T-helper 17 cell (primary cell): ENCODE data around the gene SHKBP1. TPM values are rescaled to one million over a fixed set of nuclear protein-coding genes. Genes with fewer than 3 reads are reported as not detected.
"Not testable (repeated sequence)": the region's sequence is repeated elsewhere in the genome, so short reads cannot be mapped to it uniquely, and the experiment has no call there.

Experiments
- ATAC-seq: fragments of 150-1000 bp; cut with Tn5 transposase; 2 replicates; pipeline ENCODE4 v1.10.0; 2021; ENCODE audit warnings: mild to moderate bottlenecking, moderate library complexity
- DNase-seq, 3 donors: peaks; one replicate each; pipeline versions ENCODE4 v3.0.0 to v3.0.0-alpha.2; 2020 to 2021
- H3K9me3 ChIP-seq: one replicate; pipeline ENCODE4 v1.7.0; 2013; ENCODE audit warnings: low read length, mild to moderate bottlenecking; ENCODE audit not compliant: control insufficient read depth, poor library complexity, severe bottlenecking
- H3K27ac Mint-ChIP-seq: one replicate; pipeline ENCODE4 v1.8.0; 2022; ENCODE audit warnings: mild to moderate bottlenecking, moderate library complexity, mixed read lengths
- H3K27me3 Mint-ChIP-seq: one replicate; pipeline ENCODE4 v1.8.0; 2022; ENCODE audit warnings: mixed read lengths
- H3K36me3 Mint-ChIP-seq: one replicate; pipeline ENCODE4 v1.8.0; 2022; ENCODE audit warnings: low read depth, mixed read lengths
- H3K4me1 Mint-ChIP-seq: one replicate; pipeline ENCODE4 v1.8.0; 2022; ENCODE audit warnings: mild to moderate bottlenecking, mixed read lengths
- H3K4me3 Mint-ChIP-seq: one replicate; pipeline ENCODE4 v1.8.0; 2022; ENCODE audit warnings: mild to moderate bottlenecking, moderate library complexity, mixed read lengths
- total RNA-seq, 4 donors: library from RNA in 2 of 4; stranded (reverse) in 2 of 4; gene quantifications; one replicate each; pipeline ENCODE4 v1.2.3 and lab custom pipeline; 2022 to 2026

Gene SHKBP1
- total RNA-seq, 2 donors from 2014 or later, result 124 to 141 TPM

- peaks cover 33% of the 10 kb centered on the region for H3K27me3 Mint-ChIP-seq
- not testable (repeated sequence) for H3K27ac Mint-ChIP-seq, DNase-seq, H3K4me1 Mint-ChIP-seq, H3K36me3 Mint-ChIP-seq, H3K9me3 ChIP-seq, H3K4me3 Mint-ChIP-seq, ATAC-seq
Observed at GRCh38 chr19:40546153-40546841, 30.4 kb upstream of the SHKBP1 start.

GRCh38 chr19:40547190-40547589 lies 29.5 kb upstream of the SHKBP1 start:
- not testable (repeated sequence) for H3K27ac Mint-ChIP-seq, H3K4me1 Mint-ChIP-seq, DNase-seq, H3K4me3 Mint-ChIP-seq, ATAC-seq, H3K9me3 ChIP-seq, H3K36me3 Mint-ChIP-seq
- peaks cover 34% of the 10 kb centered on the region for H3K27me3 Mint-ChIP-seq

- Mint-ChIP-seq H3K4me3 (no peak overlapping the region), H3K4me1 (peaks cover 10% of the 10 kb centered on the region), H3K27me3 (peaks cover 38% of the 10 kb centered on the region), H3K27ac (no peak overlapping the region), H3K36me3 (no peaks in the 10 kb centered on the region)
- ATAC-seq, result no peak
- DNase-seq, result no peak
- H3K9me3 ChIP-seq, result no peaks in the 10 kb centered on the region
Observed at GRCh38 chr19:40547836-40548235, 28.8 kb upstream of the SHKBP1 start.

- Mint-ChIP-seq H3K27me3 (peaks cover 50% of the 10 kb centered on the region), H3K4me1 (peaks cover 13% of the 10 kb centered on the region), H3K36me3 (no peaks in the 10 kb centered on the region), H3K27ac (no peak overlapping the region), H3K4me3 (no peak overlapping the region)
- DNase-seq, result peak; percentile 60 to 62 (median 60)
- no peaks in the 10 kb centered on the region for H3K9me3 ChIP-seq
- ATAC-seq, result peak; percentile 90
Observed at GRCh38 chr19:40549007-40549708, 27.5 kb upstream of the SHKBP1 start.

GRCh38 chr19:40550951-40551350 lies 25.7 kb upstream of the SHKBP1 start:
- DNase-seq (no peak), ATAC-seq (no peak)
- no peak overlapping the region for H3K27ac Mint-ChIP-seq
- H3K4me1 Mint-ChIP-seq, result peaks cover 15% of the 10 kb centered on the region
- H3K4me3 Mint-ChIP-seq, result no peak overlapping the region
- peaks cover 67% of the 10 kb centered on the region for H3K27me3 Mint-ChIP-seq
- no peaks in the 10 kb centered on the region for H3K9me3 ChIP-seq
- no peaks in the 10 kb centered on the region for H3K36me3 Mint-ChIP-seq

GRCh38 chr19:40552848-40553247 lies 23.8 kb upstream of the SHKBP1 start:
- Mint-ChIP-seq H3K27ac (no peak overlapping the region), H3K36me3 (no peaks in the 10 kb centered on the region), H3K27me3 (peaks cover 76% of the 10 kb centered on the region), H3K4me1 (peaks cover 15% of the 10 kb centered on the region), H3K4me3 (no peak overlapping the region)
- H3K9me3 ChIP-seq, result no peaks in the 10 kb centered on the region
- ATAC-seq (no peak), DNase-seq (no peak)

- DNase-seq, result no peak
- H3K9me3 ChIP-seq, result no peaks in the 10 kb centered on the region
- Mint-ChIP-seq H3K27me3 (peaks cover 78% of the 10 kb centered on the region), H3K4me3 (no peak overlapping the region), H3K27ac (no peak overlapping the region), H3K36me3 (no peaks in the 10 kb centered on the region), H3K4me1 (peaks cover 9% of the 10 kb centered on the region)
- ATAC-seq, result no peak
Observed at GRCh38 chr19:40553885-40554857, 22.5 kb upstream of the SHKBP1 start.

- no peaks in the 10 kb centered on the region for H3K9me3 ChIP-seq
- H3K4me1 Mint-ChIP-seq, result peaks cover 8% of the 10 kb centered on the region
- no peak for DNase-seq
- no peak overlapping the region for H3K4me3 Mint-ChIP-seq
- no peak overlapping the region for H3K27ac Mint-ChIP-seq
- H3K36me3 Mint-ChIP-seq, result peaks cover 5% of the 10 kb centered on the region
- H3K27me3 Mint-ChIP-seq, result peaks cover 70% of the 10 kb centered on the region
- ATAC-seq, result no peak
Observed at GRCh38 chr19:40555978-40556689, 20.5 kb upstream of the SHKBP1 start.

- Mint-ChIP-seq H3K4me3 (no peak overlapping the region), H3K27me3 (peaks cover 71% of the 10 kb centered on the region), H3K27ac (no peak overlapping the region), H3K4me1 (peaks cover 8% of the 10 kb centered on the region), H3K36me3 (peaks cover 9% of the 10 kb centered on the region)
- DNase-seq (no peak), ATAC-seq (no peak)
- H3K9me3 ChIP-seq, result no peaks in the 10 kb centered on the region
Observed at GRCh38 chr19:40556953-40557530, 19.6 kb upstream of the SHKBP1 start.

GRCh38 chr19:40559394-40559793 lies 17.3 kb upstream of the SHKBP1 start:
- ATAC-seq (no peak), DNase-seq (no peak)
- no peaks in the 10 kb centered on the region for H3K9me3 ChIP-seq
- Mint-ChIP-seq H3K4me3 (no peak overlapping the region), H3K4me1 (peaks cover 5% of the 10 kb centered on the region), H3K27ac (no peak overlapping the region), H3K27me3 (peaks cover 61% of the 10 kb centered on the region), H3K36me3 (peaks cover 9% of the 10 kb centered on the region)

- Mint-ChIP-seq H3K36me3 (peaks cover 9% of the 10 kb centered on the region), H3K27ac (no peak overlapping the region), H3K4me1 (peaks cover 3% of the 10 kb centered on the region), H3K27me3 (peaks cover 61% of the 10 kb centered on the region), H3K4me3 (no peak overlapping the region)
- DNase-seq (no peak), ATAC-seq (no peak)
- no peaks in the 10 kb centered on the region for H3K9me3 ChIP-seq
Observed at GRCh38 chr19:40560092-40560507, 16.6 kb upstream of the SHKBP1 start.

GRCh38 chr19:40561947-40562346 lies 14.7 kb upstream of the SHKBP1 start:
- Mint-ChIP-seq H3K36me3 (peaks cover 9% of the 10 kb centered on the region), H3K4me1 (peaks cover 3% of the 10 kb centered on the region), H3K4me3 (no peak overlapping the region), H3K27ac (no peak overlapping the region), H3K27me3 (peaks cover 65% of the 10 kb centered on the region)
- DNase-seq (no peak), ATAC-seq (no peak)
- no peaks in the 10 kb centered on the region for H3K9me3 ChIP-seq
